Neural progenitor cell (in vitro differentiated cells): Measurements from ENCODE around the gene RUSC2. TPM values are rescaled to one million over a fixed set of nuclear protein-coding genes. Genes with fewer than 3 reads are reported as not detected.

Experiments
- total RNA-seq: library from RNA; depleted of rRNA; stranded (reverse); fragments of >200 nt; gene quantifications from 2 replicates; pipeline ENCODE4 v1.2.3, GENCODE V29; 2015; ENCODE audit warnings: low replicate concordance

The RUSC2 gene
- total RNA-seq, 1 donor from 2014 or later = 3.5 TPM

Other genes starting within 250 kb of the RUSC2 start
- 5.2 and 12.4 TPM in 2 replicates for gene TESK1, start 115.2 kb downstream of the RUSC2 start, total RNA-seq
- 0.56 and 1.4 TPM in 2 replicates for gene CD72, start 128.3 kb downstream of the RUSC2 start, total RNA-seq
- gene SIT1, start 160.8 kb downstream of the RUSC2 start, total RNA-seq = 0.56 and 0.86 TPM in 2 replicates
- gene RMRP, start 167.9 kb downstream of the RUSC2 start, total RNA-seq = 1,307 and 2,709 TPM in 2 replicates
- gene CCDC107, start 168.2 kb downstream of the RUSC2 start, total RNA-seq = 3.8 and 10.6 TPM in 2 replicates
- gene ARHGEF39, start 175.1 kb downstream of the RUSC2 start, total RNA-seq = 13.2 and 31.9 TPM in 2 replicates
- gene CA9, start 183.8 kb downstream of the RUSC2 start, total RNA-seq = 0.09 and 0.25 TPM in 2 replicates
- 174 and 241 TPM in 2 replicates for gene TPM2, start 199.8 kb downstream of the RUSC2 start, total RNA-seq
- gene TLN1, start 242.1 kb downstream of the RUSC2 start, total RNA-seq = 36.7 and 71.5 TPM in 2 replicates
- 27.9 and 30.3 TPM in 2 replicates for gene CREB3, start 242.6 kb downstream of the RUSC2 start, total RNA-seq